ENCODE results near the gene ADAMTSL3.
"Not testable (repeated sequence)": the region's sequence is repeated elsewhere in the genome, so short reads cannot be mapped to it uniquely, and the experiment has no call there.

ADAMTSL3 gene

GRCh38 chr15:84046064-84046637 lies 392.2 kb downstream of the ADAMTSL3 start:
- no peak for DNase-seq

GRCh38 chr15:84049480-84049879 lies 395.6 kb downstream of the ADAMTSL3 start:
- not testable (repeated sequence) for DNase-seq

- DNase-seq = no peak
Observed at GRCh38 chr15:84050076-84050475, 396.2 kb downstream of the ADAMTSL3 start.

GRCh38 chr15:84051146-84051545 lies 397.2 kb downstream of the ADAMTSL3 start:
- not testable (repeated sequence) for DNase-seq

GRCh38 chr15:84054544-84054943 lies 400.6 kb downstream of the ADAMTSL3 start:
- not testable (repeated sequence) for DNase-seq

GRCh38 chr15:84057714-84058331 lies 403.9 kb downstream of the ADAMTSL3 start:
- DNase-seq = no peak

GRCh38 chr15:84063674-84064073 lies 409.8 kb downstream of the ADAMTSL3 start:
- DNase-seq = not testable (repeated sequence)

GRCh38 chr15:84068674-84069073 lies 414.8 kb downstream of the ADAMTSL3 start:
- DNase-seq = not testable (repeated sequence)

- DNase-seq = not testable (repeated sequence)
Observed at GRCh38 chr15:84078038-84078437, 424.1 kb downstream of the ADAMTSL3 start.

GRCh38 chr15:84079325-84079884 lies 425.5 kb downstream of the ADAMTSL3 start:
- DNase-seq = not testable (repeated sequence)

GRCh38 chr15:84079885-84080777 lies 426.2 kb downstream of the ADAMTSL3 start:
- DNase-seq = no peak

GRCh38 chr15:84080778-84081084 lies 426.8 kb downstream of the ADAMTSL3 start:
- DNase-seq = not testable (repeated sequence)

- no peak for DNase-seq
Observed at GRCh38 chr15:84081391-84082168, 427.7 kb downstream of the ADAMTSL3 start.

- DNase-seq = no peak
Observed at GRCh38 chr15:84082739-84083138, 428.8 kb downstream of the ADAMTSL3 start.

GRCh38 chr15:84086071-84086470 lies 432.1 kb downstream of the ADAMTSL3 start:
- not testable (repeated sequence) for DNase-seq

Measured in effector CD8-positive, alpha-beta T cell (primary cell).